Adrenal gland (tissue), 5 donors: ENCODE results near the gene CALML3.

Experiments used
- POLR2A ChIP-seq, 2 donors: fragments of 450-650 bp; IDR thresholded peaks; one replicate each; pipeline ENCODE4 v1.6.1; 2017; ENCODE audit warnings: antibody characterized with exemption in 2 of 2, mild to moderate bottlenecking in 2 of 2, moderate library complexity in 1 of 2
- TF ChIP-seq, protein P1 (sequence below), 6 experiments: fragments of 450-650 bp in 4 of 6; fragments of 200-600 bp in 2 of 6; sonication (generic) in 1 of 6; IDR thresholded peaks; 1 replicate in 5 of 6; 2 replicates in 1 of 6; pipeline versions ENCODE4 v1.5.1 to v1.8.0; 2016 to 2021; ENCODE audit warnings: antibody characterized with exemption in 6 of 6, mild to moderate bottlenecking in 2 of 6, moderate library complexity in 1 of 6
- donor health status: DM: no; HTN: no; CAD: no.

DNA sequence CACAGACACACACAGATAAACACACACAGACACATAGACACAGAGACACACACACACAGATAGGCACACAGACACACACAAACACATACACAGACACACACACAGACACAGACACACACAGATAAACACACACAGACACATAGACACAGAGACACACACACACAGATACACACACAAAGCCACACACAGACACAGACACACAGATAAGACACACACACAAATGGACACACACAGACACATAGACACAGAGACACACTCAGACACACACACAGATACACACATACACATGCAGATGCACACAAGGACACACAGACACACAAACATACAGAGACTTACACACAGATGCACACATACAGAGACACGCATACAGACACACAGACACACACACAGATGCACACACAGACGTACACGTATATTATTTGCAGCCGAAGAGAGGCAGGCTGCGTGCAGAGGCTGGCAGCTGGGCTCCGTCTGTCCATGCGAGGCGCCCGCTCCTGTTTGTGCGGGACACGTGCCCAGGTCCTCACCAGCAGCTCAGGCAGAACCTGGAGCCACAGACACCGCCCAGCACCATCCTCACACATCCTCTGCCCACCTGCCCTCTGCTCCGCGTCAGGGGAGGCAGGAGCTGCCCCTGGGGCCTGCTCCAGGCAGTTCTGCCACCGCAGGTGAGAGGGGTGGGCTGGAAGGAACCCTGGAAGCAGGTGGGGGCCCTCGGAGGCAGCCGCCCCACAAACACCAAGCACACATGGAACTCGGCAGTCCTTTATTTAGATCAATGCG lies 26.6 kb upstream of the CALML3 start:
- TF ChIP-seq, protein P1, sequence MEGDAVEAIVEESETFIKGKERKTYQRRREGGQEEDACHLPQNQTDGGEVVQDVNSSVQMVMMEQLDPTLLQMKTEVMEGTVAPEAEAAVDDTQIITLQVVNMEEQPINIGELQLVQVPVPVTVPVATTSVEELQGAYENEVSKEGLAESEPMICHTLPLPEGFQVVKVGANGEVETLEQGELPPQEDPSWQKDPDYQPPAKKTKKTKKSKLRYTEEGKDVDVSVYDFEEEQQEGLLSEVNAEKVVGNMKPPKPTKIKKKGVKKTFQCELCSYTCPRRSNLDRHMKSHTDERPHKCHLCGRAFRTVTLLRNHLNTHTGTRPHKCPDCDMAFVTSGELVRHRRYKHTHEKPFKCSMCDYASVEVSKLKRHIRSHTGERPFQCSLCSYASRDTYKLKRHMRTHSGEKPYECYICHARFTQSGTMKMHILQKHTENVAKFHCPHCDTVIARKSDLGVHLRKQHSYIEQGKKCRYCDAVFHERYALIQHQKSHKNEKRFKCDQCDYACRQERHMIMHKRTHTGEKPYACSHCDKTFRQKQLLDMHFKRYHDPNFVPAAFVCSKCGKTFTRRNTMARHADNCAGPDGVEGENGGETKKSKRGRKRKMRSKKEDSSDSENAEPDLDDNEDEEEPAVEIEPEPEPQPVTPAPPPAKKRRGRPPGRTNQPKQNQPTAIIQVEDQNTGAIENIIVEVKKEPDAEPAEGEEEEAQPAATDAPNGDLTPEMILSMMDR (IDR thresholded peaks at IDR 0.05), result no peak
- TF ChIP-seq POLR2A (IDR thresholded peaks at IDR 0.05), result no peak
